Measurements from ENCODE around the gene NUP50.

NUP50 gene

DNA sequence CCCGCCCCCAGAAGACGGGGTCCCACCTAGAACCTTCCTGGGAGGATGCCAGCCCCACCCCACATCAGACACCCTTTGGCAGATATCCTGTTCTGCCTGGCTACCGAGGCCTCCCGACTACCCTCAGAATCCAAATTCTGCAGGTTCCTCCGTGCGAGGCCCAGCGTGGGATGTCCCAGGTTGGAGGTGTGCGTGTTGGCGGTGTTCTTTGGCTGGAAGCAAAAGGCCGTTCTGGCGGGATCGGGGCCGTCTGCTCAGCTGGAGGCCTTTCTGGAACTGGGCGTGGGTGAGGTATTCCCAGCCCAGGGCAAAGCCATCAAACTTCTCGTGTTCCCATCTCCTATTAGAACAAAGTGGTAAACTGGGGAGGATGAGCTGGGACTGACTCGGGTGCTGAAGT is 32.6 kb downstream of the NUP50 start:
- DNase-seq (ENCODE audit: low read depth) = no peak

DNA sequence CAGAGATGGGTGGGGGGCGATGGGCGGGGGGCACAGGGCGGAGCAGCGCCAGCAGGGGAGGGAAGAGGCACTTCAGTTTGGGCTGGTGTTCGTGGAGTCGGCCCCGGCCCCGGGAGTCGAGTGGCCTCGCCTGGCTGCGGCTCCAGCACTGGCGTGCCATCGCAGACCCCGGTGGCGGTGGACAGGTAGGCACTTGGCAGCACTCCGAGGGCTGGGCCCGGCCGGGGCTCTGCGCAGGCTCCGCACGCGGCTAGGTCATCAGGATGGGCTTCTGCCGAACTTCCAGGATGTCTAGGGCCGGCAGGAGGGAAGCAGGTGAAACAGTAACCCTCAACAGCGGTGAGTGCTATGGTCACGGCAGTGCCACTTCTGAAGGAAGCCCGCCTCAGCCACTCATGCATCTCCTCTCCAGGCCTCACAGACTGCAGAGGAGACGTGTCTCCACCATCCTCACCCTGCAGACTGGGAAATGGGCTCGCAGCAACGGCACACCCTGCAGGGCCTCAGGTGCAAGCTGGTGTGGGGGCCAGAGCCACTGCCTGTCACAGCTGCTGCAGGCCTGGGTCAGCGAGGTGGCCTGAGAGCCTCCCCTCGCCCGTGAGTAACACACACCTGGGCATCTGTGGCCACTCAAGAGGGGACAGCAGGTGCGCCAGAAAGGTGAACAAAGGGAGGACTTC is 33.3 kb downstream of the NUP50 start:
- no peak for DNase-seq (ENCODE audit: low read depth)

DNA sequence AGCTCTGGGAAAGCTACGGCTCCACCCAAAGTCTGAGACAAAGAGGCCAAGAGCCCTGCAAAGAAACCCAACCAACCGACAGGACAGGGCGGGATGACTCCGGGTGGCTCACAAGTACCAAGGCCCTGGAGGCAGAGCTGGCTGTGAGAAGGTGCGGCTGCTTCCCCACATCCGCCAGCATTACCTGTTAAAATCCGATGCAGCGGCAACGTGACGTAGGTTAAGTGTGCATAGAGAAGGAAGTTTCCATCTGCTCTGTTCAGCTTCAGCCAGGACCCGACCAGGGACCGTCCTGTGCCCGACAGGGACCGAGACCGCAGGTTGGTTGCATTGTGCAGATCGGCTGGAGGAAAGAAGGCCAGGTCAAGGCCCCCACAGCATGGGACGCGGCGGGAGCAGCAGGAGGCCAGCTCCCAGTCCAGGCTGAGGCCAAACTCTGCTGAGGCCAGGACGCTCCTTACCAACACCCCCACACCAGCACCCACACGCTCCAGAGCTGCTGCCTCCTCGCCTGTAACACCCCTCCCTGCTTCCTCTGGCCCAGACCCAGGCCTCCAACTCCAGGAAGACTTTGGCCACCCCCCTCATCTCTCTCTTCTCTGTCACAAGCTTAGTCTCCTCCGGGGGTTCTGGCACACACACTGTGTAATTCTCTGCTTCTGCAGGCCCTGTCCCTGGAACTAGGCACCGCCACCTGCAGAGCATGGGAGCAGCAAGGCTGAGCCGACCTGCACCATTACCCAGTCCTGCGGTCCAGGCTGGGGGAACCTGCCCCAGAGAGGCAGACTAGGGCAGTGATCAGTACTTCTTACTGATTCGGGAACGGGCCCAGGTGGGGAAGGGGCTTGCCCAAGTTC is 34.1 kb downstream of the NUP50 start:
- no peak for DNase-seq (ENCODE audit: low read depth)

DNA sequence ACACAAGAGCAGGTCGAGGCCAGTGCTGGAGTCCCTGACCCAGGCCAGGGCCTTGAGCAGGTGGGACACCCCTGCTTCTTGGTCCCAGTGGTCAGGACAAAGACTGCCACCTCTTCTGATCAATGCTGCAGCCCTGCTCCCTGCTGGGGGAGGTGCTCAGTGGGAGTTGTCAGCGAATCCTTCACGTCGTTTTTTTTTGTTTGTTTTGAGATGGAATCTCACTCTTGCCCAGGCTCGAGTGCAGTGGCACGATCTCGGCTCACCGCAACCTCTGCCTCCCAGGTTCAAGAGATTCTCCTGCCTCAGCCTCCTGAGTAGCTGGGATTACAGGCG is 34.7 kb downstream of the NUP50 start:
- DNase-seq (ENCODE audit: low read depth) = no peak

DNA sequence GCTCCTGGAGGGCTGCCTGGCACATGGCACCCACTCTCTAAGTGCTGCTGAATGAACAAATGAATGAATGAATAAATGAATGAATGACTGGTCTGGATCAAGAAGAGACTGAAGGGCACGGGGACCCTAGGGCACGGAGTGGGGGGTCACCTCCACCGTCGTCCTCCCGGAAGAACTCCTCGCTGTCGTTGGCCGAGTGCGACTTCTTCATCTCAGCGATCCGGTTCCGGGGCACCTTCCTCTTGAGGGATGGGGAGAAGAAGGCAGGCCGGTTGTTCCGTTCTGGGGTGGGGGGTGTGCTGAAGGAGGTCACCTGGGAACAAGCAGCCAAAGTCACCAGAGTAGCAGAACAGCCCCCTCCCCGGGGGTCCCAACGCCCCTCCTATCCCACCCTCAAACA is 36.0 kb downstream of the NUP50 start:
- no peak for DNase-seq (ENCODE audit: low read depth)

DNA sequence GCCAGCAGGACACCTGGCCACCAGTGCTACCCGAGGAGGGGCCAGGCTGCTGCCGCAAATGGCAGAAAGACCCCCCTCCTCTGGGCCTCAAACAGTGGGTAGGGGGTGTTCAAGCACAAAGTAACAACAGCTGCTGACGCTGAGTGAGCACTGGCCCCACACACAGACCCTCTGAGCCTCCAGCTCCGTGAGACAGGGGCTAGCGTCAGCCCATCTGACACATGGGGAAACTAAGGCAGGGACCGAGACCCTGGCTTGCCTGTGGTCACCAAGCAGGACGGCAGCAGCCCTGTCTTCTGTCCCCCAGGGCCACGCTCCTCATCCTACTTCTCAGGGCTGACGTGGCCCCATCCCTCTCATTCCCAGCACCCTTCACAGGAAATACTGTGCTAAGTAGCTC is 36.5 kb downstream of the NUP50 start:
- DNase-seq (ENCODE audit: low read depth) = no peak

DNA sequence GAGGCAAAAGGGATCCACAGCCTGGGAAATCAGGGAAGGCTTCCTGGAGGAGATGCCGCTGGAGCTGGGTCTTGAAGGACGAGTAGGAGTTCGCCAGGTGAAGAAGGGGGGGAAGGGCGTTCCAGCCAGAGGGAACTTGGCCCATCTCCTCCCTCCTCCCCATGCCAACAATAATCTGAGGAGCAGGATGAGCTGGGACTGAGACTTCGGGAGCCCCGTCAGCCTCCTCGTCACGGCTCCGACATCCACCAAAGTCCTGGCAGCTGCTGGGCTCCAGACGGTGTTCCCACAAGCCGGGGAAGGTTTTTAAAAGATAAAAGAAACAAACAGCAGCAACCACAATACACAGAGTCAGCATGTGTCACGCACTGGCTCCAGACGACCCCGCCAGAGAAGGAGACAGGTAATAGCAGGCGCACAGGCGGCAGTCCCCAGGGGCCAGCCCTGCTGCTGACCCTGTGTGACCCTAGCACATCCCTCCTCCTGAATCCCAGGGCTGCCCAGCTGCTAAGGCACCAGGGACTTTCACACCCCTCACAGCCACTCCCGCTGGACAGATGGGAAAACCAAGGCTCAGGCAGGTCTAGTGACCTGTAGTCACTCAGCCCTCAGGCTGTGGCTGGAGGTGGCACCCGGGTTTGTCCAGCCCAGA is 37.3 kb downstream of the NUP50 start:
- DNase-seq (ENCODE audit: low read depth) = peak; percentile 66

DNA sequence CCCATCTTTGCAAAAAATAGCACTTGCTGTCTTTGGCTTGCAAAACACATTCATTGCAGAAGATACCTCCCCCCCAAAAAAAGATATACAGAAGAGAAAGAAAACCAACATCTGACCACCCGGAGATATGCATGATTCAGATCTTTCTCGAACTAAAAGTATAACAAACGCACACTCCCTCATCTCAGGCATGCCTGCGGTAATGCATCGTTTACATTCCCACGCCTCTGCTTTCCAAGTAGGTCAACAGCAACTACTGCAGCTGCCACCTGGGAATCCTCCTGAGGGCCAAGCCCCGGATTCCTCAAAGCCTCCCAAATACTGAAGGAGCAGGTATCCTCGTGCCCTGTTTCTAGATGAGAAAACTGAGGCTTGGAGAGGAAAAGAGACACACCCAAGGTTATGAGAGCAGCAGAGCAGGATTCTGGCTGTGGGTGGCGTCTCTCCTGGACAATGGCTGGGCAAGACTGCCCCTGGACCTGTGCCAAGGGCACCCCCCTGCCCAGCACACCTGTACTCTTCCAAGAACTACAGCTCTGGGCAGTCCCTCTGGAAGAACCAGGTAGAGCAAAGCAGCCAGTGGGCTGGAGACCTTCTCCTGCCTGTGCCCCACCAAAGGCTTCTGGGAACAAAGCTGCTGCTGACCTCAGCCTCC is 38.1 kb downstream of the NUP50 start:
- peak; percentile 73 for DNase-seq (ENCODE audit: low read depth)

DNA sequence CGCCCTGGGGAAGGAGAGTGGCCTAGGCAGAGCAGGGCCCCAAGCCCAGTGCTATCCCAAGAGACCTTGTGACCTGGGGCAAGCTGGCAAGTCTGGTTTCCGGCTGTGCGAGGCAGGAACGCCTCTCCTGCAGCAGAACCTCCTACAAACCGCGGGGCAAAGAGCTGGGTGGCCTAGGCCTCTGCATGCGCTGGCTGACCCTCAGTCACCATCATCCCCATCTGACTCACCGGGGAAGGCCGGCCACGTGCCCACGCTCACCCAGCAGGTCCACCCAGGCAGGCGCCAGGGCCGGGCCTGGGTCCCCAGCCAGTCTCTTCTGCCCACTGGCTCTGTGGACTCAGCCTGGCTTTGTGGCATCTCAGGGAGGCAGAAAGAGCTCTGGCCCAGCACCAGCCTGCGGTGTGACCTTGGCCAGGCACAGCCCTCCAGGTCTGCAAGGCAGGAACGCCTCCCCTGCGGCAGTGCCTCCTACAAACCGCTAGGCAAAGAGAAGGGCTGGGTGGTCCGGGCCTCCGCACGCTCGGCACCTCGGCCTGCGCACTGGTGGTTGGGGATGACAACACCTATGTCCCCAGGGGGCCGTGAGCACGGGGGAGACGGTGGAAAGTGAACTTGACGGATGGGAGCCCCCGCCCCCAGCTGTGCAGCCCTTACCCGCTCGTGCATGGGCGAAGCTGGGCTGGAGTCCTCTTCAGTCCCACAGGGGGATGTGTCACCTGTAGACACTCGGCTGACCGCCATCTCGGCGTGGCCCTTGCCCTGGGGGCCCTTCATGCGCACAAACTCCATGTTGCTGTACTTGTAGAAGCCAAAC is 38.8 kb downstream of the NUP50 start:
- DNase-seq (ENCODE audit: low read depth) = no peak

DNA sequence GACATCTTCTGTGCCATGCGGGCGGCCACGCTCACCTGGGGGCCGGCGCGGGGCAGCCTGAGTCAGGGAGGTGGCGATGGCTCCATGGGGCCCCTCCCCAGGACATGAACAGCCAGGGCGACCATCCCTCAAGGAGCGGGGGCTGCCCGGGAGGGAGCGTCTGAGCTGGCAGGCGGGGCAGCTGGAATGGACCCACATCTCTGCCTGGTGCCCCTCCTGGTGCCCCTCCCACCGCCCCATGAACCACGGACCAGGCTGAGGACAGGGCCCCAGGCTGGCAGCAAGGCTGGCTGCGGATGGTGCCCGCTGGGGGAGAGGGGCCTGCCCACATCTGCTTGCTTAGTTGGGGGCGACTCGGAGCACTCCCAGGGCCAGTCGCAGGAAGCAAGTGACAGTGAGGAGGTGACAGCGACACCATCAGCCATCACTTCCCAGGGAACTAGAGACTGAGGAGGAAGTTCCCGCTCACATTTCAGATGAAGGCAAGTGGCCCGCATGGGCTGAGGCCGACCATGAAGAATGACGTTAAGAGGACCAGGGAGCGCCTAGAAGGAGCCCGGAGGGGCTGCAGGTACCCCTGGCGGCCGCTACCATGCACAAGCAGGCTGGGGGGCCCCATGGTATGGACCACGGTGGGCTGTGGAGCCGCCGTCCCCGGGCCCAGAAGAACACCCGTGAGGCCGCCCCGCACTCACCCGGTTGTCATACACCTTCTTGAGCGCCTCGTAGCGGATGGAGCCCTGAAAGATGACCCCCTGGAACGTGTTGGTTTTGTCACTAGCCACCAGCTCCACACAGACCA is 39.6 kb downstream of the NUP50 start:
- no peak for DNase-seq (ENCODE audit: low read depth)

DNA sequence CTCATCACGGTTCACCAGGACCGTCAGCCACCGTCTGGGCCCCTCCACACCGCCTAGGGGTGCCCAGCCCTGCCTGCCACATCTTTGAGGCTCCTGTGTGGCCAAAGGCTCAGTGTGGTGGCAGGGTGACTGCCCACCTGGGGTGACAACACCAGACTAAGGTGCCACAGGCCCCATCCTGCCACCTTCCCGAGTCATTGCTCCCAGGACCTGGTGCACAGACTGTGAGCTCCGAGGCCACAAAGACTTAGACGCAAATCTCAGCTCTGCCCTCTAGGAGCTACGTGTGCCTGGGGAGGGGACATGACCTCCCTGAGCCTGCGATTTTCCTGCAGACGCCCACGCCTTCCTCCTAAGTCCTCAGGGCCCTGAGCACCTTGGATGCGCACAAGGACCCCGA is 40.5 kb downstream of the NUP50 start:
- DNase-seq (ENCODE audit: low read depth) = no peak

DNA sequence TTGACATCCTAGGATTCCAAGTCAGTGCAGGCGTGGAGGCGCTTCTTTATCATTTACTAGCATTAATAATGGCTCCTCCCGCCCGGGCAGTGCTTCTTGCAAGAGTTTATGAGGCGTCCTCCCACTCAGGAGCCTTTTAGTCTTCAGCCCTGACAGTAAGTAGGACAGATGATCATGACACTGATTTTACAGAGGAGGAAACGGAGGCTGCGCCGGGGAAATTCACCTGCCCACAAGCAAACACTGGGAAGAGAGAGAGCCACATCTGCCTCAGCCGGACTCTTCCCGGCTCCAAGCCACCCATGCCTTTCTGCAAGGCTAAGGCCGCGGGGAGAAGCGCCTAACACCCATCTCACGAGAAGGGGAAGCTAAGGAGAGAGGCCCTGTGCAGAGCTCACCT is 41.1 kb downstream of the NUP50 start:
- no peak for DNase-seq (ENCODE audit: low read depth)

DNA sequence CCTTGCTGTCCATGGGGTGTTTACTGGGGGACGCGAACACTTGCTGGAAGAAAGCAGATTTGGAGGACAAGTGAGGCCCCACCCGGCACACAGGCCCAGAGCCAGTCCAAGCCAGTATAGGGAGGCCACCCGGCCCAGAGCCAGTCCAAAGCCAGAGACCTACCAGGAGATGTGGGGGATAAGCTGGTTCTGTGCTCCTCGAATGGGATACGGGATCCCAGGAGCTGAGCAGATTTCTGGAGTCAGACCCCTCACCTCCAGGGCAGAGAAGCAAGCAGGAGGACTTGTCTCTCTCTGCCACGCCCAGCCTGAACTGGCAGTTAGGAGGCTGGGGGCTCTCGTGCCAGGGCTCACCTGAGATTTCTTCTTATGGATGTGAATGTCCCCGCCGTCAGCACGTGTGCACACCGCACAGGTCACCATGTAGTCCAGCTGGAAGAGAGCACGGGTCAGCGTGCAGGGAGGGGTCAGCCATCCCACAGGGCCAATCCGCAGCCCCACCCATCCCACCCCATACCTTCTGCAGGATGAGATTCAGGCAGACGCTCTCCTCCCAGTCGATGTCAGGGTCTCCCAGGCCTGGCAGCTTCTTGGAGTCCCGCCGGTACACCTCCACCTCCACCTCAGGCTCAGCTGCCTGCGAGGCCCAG is 41.7 kb downstream of the NUP50 start:
- DNase-seq (ENCODE audit: low read depth) = no peak

DNA sequence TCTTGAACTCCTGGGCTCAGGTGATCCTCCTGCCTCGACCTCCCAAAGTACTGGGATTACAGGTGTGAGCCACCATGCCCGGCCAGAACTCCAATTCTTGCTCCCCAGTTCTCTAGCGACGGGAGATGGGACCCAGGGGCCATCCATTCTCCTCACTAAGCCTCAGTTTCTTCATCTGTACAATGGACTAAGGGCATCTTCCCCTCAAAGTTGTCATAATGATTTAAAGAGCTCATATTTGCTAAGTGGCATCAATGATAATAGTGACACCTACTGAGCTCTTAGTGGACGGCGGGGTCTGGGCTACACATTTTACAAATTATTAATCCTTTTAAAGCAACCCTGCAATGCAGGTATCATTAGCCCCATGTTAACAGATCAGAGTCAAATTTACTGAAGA is 42.5 kb downstream of the NUP50 start:
- DNase-seq (ENCODE audit: low read depth) = no peak

DNA sequence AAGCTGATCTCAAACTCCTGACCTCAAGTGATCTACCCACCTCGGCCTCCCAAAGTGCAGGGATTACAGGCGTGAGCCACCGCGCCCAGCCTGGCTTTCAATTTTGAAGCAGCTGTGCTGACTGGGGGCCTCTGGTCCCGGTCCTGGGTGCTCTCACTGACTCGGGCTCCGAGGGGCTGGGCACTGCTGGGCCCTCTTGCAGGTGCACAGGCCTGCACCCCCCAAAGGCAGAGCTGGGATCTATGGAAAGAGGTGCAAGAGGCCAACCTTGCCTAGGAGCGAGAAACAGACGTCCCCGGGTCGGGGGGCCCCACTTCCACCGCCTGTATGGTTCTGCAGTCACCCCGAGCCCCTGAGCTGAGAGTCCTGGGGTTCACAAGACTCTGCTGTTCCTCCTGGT is 43.8 kb downstream of the NUP50 start:
- DNase-seq (ENCODE audit: low read depth) = no peak

DNA sequence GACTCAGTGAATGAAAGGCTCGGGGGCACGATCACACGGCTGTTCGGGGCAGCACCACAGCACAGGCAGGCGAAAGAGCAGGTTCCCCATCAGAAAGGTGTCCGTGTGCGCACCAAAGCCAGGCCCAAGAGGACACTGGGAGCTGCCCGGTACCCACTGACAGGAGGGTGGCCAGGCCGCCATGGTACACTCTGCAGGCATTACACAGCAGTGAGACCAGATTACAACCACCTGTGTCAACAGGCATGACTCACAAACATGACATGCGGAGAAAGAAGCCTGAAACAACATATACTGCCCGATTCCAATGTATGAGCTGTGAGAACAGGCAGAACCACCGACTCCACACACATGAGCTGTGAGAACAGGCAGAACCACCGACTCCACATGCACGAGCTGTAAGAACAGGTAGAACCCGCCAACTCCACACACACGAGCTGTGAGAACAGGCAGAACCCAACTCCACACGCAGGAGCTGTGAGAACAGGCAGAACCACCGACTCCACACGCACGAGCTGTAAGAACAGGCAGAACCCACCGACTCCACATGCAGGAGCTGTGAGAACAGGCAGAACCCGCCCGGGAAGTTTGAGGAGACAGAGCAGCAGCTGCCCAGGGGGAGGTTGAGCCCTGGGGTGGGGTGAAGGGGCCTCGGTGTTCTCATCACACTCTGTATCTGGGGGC is 44.4 kb downstream of the NUP50 start:
- DNase-seq (ENCODE audit: low read depth) = peak; percentile 43

DNA sequence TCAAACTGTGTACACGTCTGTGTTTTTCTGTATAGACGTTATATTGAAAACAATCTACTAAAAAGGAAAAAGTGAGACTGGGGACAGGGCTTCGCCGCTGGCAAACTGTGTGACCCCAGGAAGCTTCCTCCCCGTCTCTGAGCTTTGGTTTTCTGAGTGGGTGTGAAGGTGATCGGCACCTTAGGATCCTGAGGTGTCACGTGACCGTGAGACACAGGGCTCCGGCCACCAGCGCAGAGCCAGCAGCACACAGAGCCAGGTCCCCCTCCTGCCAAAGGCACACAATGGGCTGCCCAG is 44.9 kb downstream of the NUP50 start:
- no peak for DNase-seq (ENCODE audit: low read depth)

DNA sequence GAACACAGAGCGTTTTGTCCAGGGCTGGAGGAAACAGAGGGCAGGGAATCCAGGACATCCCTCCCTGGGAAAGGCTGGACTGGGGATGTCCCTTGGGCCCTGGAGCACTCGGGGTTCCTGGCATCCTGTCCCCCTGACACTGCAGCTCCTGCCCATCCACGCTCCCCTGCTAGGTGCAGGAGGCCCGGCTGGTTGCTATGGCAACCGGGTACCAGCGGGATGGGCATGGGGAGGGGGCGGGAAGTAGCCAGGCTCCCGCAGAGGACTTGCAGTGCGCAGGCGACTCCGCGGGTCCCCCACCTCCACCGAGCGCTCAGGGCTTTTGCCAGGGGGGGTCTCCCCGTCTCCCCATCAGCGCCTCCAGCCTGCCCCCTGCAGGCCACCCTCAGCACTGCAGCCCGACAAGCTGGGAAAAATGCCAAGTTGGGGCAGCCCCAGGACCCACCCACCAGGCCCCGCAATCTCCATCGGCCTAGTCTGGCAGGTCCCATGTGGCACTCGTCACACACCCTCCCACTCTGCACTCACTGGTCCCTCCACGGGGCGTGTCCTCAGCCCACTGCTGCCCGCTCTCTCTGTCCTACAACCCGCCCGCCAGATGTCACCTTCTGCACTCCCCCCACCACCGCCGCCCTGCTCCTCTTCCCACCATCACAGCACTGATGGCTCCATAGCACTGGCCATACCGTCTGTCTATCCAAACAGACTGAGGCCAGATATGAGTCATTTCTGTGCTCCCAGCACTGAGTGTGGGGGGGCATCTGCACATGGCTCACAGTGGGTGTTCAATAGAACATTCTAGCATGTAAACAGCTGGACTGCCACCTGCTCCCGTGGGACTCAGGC is 45.5 kb downstream of the NUP50 start:
- peak; percentile 82 for DNase-seq (ENCODE audit: low read depth)

DNA sequence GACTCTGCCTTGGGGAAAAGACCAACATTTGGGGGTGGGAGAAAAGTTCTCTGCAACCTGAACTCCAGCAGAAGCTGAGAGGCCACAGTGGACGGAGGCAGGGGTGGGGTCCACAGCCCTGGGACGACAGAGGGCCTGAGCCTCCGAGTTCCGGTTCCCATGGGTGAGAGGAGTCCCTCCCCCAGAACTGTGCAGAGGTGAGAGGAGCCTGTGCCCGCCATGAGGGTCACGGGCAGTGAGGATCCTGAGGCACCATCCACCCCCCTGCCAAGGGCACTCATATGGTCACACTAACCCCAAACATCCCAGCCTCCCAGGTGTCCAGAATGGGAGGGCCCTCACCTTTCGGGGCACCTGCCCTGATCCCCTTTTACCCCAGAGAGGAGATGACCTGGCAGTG is 46.4 kb downstream of the NUP50 start:
- no peak for DNase-seq (ENCODE audit: low read depth)

Data from ELR (cell line).